Esophagus squamous epithelium (tissue), 5 donors: ENCODE data around the gene HK3. TPM values are rescaled to one million over a fixed set of nuclear protein-coding genes. Genes with fewer than 3 reads are reported as not detected.

Experiments used
- DNase-seq: peaks from one replicate; lab custom pipeline; 2025; lab: John Stamatoyannopoulos, UW
- H3K27ac ChIP-seq, 4 donors: fragments of 200-600 bp; sonication (generic); one replicate each; pipeline ENCODE4 v1.5.1; 2016 to 2019; ENCODE audit warnings: mild to moderate bottlenecking in 1 of 4
- H3K27me3 ChIP-seq, 4 donors: fragments of 200-600 bp; sonication (generic); 1 replicate in 3 of 4; 2 replicates in 1 of 4; pipeline versions ENCODE4 v1.5.1 to v1.6.0; 2017 to 2021; ENCODE audit warnings: antibody characterized with exemption in 1 of 4
- H3K36me3 ChIP-seq, 3 donors: fragments of 200-600 bp; sonication (generic); one replicate each; pipeline ENCODE4 v1.5.1; 2016 to 2019
- H3K4me1 ChIP-seq, 3 donors: fragments of 200-600 bp; sonication (generic); one replicate each; pipeline ENCODE4 v1.5.1; 2017 to 2019
- H3K4me3 ChIP-seq, 4 donors: fragments of 200-600 bp; sonication (generic); 1 replicate in 3 of 4; 2 replicates in 1 of 4; pipeline ENCODE4 v1.5.1; 2016 to 2019; ENCODE audit warnings: mild to moderate bottlenecking in 2 of 4, moderate library complexity in 1 of 4
- H3K9me3 ChIP-seq, 3 donors: fragments of 200-600 bp; sonication (generic); one replicate each; pipeline ENCODE4 v1.5.1; 2016 to 2019
- POLR2A ChIP-seq, 4 donors: fragments of 450-650 bp; IDR thresholded peaks; one replicate each; pipeline ENCODE4 v1.6.1; 2017; ENCODE audit warnings: antibody characterized with exemption in 4 of 4, mild to moderate bottlenecking in 4 of 4, moderate library complexity in 3 of 4
- WGBS, 2 donors: methylation state at CpG; one replicate each; pipeline ENCODE4 v1.1.5; 2018; 5-methylcytosine and 5-hydroxymethylcytosine counted together
- intact Hi-C: fragments of 100-400 bp; cut with DNase I; formaldehyde crosslinking; loops from one replicate; pipeline ENCODE4 v1.15.0; 2022
- total RNA-seq, 4 donors: library from RNA; depleted of rRNA; stranded (reverse); fragments of >200 nt; gene quantifications; one replicate each; pipeline ENCODE4 v1.1.0, GENCODE V29; 2016
- TF ChIP-seq, protein P1 (sequence below), 6 experiments: fragments of 450-650 bp in 4 of 6; fragments of 200-600 bp in 2 of 6; sonication (generic) in 2 of 6; IDR thresholded peaks; one replicate each; pipeline ENCODE4 v1.5.1; 2016 to 2019; ENCODE audit warnings: antibody characterized with exemption in 6 of 6, mild to moderate bottlenecking in 4 of 6, moderate library complexity in 4 of 6
- donor health status: DM: yes; HTN: yes; CAD: no.

Gene HK3
- total RNA-seq, 4 donors from 2014 or later: 1.3 to 5.7 (median 2.1) TPM; not detected in 1

DNA sequence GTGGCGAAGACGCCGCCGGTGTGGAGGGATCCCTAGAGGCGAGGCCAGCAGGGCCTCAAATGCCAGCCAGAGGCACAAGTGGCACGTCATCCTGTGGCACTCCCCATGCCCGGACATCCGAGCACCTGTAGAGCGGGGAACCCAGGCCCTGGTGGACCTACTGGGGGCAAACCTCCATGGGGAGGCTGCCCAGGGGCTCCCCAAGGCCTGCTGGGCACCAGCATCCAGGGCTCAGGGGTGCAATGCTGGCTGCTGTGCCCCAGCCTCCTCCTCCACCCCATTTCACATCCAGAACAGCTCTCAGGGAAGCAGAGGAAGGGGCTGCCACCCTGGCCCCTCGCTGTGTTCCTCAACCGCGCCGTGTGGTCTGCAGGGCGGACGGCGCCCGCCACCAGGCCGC is 43.5 kb downstream of the HK3 start:
- DNase-seq: no peak
- intact Hi-C loops: no loop called here

DNA sequence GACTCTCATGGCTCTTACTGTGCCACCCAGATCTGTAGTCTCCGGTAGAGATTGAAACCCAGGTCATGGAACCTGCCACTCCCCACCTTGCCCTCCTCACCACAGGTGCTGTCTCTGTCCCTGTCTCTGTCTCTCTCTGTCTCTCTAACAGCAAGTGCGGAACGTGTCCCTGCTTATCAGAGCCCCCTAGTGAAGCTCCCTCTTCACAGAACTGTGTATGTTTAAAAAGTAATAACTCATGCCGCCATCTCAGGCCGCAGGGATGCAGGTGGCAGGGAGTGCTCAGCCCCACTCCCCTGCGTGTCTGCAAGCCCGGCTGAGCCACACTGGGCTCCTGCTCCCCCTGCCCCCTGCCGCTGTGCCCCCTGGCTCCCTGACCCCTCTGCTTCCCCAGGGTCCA is 45.0 kb downstream of the HK3 start:
- TF ChIP-seq, protein P1, sequence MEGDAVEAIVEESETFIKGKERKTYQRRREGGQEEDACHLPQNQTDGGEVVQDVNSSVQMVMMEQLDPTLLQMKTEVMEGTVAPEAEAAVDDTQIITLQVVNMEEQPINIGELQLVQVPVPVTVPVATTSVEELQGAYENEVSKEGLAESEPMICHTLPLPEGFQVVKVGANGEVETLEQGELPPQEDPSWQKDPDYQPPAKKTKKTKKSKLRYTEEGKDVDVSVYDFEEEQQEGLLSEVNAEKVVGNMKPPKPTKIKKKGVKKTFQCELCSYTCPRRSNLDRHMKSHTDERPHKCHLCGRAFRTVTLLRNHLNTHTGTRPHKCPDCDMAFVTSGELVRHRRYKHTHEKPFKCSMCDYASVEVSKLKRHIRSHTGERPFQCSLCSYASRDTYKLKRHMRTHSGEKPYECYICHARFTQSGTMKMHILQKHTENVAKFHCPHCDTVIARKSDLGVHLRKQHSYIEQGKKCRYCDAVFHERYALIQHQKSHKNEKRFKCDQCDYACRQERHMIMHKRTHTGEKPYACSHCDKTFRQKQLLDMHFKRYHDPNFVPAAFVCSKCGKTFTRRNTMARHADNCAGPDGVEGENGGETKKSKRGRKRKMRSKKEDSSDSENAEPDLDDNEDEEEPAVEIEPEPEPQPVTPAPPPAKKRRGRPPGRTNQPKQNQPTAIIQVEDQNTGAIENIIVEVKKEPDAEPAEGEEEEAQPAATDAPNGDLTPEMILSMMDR (IDR thresholded peaks at IDR 0.05): no peak
- TF ChIP-seq POLR2A (IDR thresholded peaks at IDR 0.05): no peak
- H3K27ac ChIP-seq: no peak overlapping the region
- no peak overlapping the region for H3K4me3 ChIP-seq
- H3K27me3 ChIP-seq: peaks cover 0 to 92% (median 0%) of the 10 kb centered on the region in 4 donors
- no peaks in the 10 kb centered on the region for H3K9me3 ChIP-seq
- intact Hi-C loops: no loop called here
- no peaks in the 10 kb centered on the region for H3K36me3 ChIP-seq
- 50 to 61% methylated on average over 4 to 5 of the region's 8 CpGs for WGBS, 2 donors
- DNase-seq: no peak
- H3K4me1 ChIP-seq: no peaks in the 10 kb centered on the region

More for the DNA sequence above, 43.5 kb downstream of the HK3 start:
- Histone ChIP-seq H3K27me3 (peaks cover 0 to 88% (median 0%) of the 10 kb centered on the region in 4 donors), H3K36me3 (no peaks in the 10 kb centered on the region), H3K4me1 (no peaks in the 10 kb centered on the region), H3K4me3 (no peak overlapping the region), H3K9me3 (no peaks in the 10 kb centered on the region), H3K27ac (no peak overlapping the region)
- TF ChIP-seq, protein P1 (IDR thresholded peaks at IDR 0.05): no peak
- TF ChIP-seq POLR2A (IDR thresholded peaks at IDR 0.05): no peak
- 80% methylated on average over 10 of the region's 18 CpGs; no CpG with 5 or more reads in 1 of the 2 donors for WGBS, 2 donors

DNA sequence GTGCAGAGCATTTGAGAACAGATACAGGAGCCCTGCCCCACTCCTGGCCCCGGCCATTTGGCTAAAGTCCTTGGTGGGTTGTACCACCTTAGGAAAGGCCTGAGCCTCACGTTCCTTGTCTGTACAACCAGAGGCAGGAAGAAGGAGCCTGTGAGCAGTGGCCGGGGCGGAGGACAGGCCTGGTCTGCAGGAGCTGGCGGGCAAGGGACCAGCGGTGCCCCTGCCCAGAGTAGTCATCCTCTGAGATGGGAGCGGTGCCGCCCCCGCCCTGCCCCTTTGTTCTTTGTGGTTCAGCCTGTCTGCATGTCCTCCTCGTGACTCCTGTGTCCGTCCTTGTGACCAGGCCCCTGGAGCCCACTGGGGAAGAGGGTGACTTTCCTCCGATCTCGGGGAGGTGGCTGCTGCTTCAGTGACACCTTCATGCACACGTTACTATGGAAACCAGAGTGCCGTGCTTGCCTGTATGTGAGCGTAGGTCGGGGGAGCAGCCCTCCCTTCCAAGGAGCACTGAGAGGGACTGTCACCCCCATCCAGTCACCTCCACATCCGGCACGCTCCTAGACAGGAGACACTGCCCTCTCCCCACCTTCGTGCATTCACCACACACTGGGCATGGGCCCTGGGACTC is 45.9 kb downstream of the HK3 start:
- no peak for TF ChIP-seq POLR2A (IDR thresholded peaks at IDR 0.05)
- TF ChIP-seq, protein P1 (IDR thresholded peaks at IDR 0.05): no peak
- Histone ChIP-seq H3K27me3 (peaks cover 0 to 96% (median 0%) of the 10 kb centered on the region in 4 donors), H3K4me1 (no peaks in the 10 kb centered on the region), H3K4me3 (no peak overlapping the region), H3K9me3 (no peaks in the 10 kb centered on the region), H3K27ac (no peak overlapping the region), H3K36me3 (no peaks in the 10 kb centered on the region)
- WGBS, 2 donors: 10 to 33% methylated on average over 2 to 3 of the region's 20 CpGs
- intact Hi-C loops: no loop called here
- no peak for DNase-seq

DNA sequence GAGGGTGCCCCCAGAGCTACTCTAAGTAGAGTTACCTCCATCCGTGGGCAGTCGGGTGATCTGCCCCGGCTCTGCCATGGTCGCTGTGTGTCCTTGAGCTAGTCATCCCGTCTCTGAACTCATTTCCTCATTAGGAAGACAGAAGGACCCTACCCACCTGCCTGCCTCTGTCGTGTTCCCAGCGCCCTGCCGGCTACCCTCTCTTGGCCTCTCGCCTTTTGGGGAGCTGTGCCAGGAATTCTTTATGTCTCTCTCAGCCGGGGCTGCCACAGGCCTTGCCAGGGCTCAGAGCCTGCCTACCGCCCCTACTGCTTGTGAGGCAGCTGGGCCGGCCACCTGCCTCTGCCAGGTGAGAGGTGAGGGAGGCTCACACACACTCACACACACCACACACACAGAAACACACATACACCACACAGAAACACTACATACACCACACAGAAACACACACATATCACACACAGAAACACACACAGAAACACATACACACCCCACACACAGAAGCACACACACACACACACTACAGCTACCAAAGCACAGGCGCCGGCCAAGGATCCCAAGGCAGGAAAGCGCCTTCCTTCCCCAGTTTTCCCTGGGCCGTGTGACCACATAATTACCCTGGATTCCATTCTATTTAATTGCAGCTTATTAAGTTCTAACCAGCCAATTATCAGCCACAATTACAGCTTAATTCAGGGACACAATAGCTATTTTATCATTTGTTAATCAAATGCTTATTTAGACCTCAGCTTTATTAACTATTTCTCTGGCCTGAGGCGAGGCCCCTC is 47.1 kb downstream of the HK3 start:
- TF ChIP-seq, protein P1 (IDR thresholded peaks at IDR 0.05): no peak
- no peak for TF ChIP-seq POLR2A (IDR thresholded peaks at IDR 0.05)
- H3K9me3 ChIP-seq: no peaks in the 10 kb centered on the region
- H3K27ac ChIP-seq: no peak overlapping the region
- H3K36me3 ChIP-seq: no peaks in the 10 kb centered on the region
- intact Hi-C loops: no loop called here
- DNase-seq: no peak
- WGBS, 2 donors: 47 to 58% methylated on average over 14 to 16 of the region's 17 CpGs
- no peak overlapping the region for H3K4me3 ChIP-seq
- no peaks in the 10 kb centered on the region for H3K4me1 ChIP-seq
- H3K27me3 ChIP-seq: peaks cover 0 to 96% (median 0%) of the 10 kb centered on the region in 4 donors

DNA sequence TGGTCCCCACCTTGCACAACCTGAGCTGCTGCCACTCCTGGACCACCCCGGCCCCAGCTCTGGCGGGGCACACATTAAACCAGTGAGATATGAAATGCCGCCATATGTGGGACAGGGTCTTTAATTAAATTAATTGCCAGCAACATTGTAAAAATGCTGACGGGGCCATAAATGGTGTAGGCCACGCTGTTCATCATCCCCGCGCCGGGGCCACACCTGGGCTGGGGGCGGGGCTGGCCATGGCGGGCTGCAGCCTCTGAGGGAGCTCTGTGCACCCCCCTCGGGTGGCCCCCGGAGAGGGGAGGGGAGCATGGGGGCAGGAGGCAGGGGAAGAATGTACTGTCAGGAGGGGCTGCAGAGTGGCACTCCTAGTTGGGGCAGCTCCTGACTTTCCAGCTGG is 47.8 kb downstream of the HK3 start:
- Histone ChIP-seq H3K27me3 (peaks cover 0 to 96% (median 0%) of the 10 kb centered on the region in 4 donors), H3K36me3 (no peaks in the 10 kb centered on the region), H3K27ac (no peak overlapping the region), H3K4me1 (no peaks in the 10 kb centered on the region), H3K9me3 (no peaks in the 10 kb centered on the region), H3K4me3 (no peak overlapping the region)
- intact Hi-C loops: no loop called here
- WGBS, 2 donors: 63 to 78% methylated on average over 2 to 5 of the region's 12 CpGs
- no peak for DNase-seq
- TF ChIP-seq, protein P1 (IDR thresholded peaks at IDR 0.05): no peak
- no peak for TF ChIP-seq POLR2A (IDR thresholded peaks at IDR 0.05)
